Sigmoid colon (tissue), 4 donors: ENCODE data around the gene ZNF776.
A peak's percentile ranks its signal among the peaks of the same experiment; 100 is the strongest.

ENCODE experiments used
- CTCF ChIP-seq, 4 experiments: fragments of 450-650 bp in 3 of 4; fragments of 200-600 bp in 1 of 4; IDR thresholded peaks; one replicate each; pipeline ENCODE4 v1.5.1; 2016 to 2019; ENCODE audit warnings: antibody characterized with exemption in 4 of 4, mild to moderate bottlenecking in 3 of 4, moderate library complexity in 2 of 4
- EP300 ChIP-seq, 4 donors: sonication (generic); formaldehyde crosslinking; IDR thresholded peaks; one replicate each; pipeline ENCODE4 v1.6.1; 2017; ENCODE audit warnings: antibody characterized with exemption in 4 of 4
- POLR2A ChIP-seq, 2 donors: fragments of 450-650 bp; IDR thresholded peaks; one replicate each; pipeline ENCODE4 v1.6.1; 2016; ENCODE audit warnings: antibody characterized with exemption in 2 of 2, mild to moderate bottlenecking in 2 of 2, moderate library complexity in 2 of 2
- POLR2AphosphoS5 ChIP-seq, 4 donors: sonication (generic); formaldehyde crosslinking; IDR thresholded peaks; one replicate each; pipeline ENCODE4 v1.6.1; 2017; ENCODE audit warnings: antibody characterized with exemption in 4 of 4

- TF ChIP-seq POLR2A (IDR thresholded peaks at IDR 0.05) (no peak), CTCF (IDR thresholded peaks at IDR 0.05) (no peak), EP300 (IDR thresholded peaks at IDR 0.05) (no peak), POLR2AphosphoS5 (IDR thresholded peaks at IDR 0.05) (peak; percentile 51 to 68 (median 61))
These were observed at the start of gene ZNF776 for GRCh38 chr19:57746580-57747471.
